HG03442 (cell line): ENCODE results near the gene PANX1.

ENCODE experiments used
- ATAC-seq: cut with Tn5 transposase; IDR thresholded peaks from one replicate; pipeline ENCODE4 v1.9.1; 2021; ENCODE audit warnings: mild to moderate bottlenecking, moderate library complexity; ENCODE audit not compliant: unreplicated experiment

PANX1 gene

GRCh38 chr11:94183886-94184264 lies 55.2 kb downstream of the PANX1 start:
- peak; percentile 80 for ATAC-seq

GRCh38 chr11:94184362-94184761 lies 55.7 kb downstream of the PANX1 start:
- ATAC-seq, result no peak

GRCh38 chr11:94184846-94185245 lies 56.2 kb downstream of the PANX1 start:
- ATAC-seq, result no peak

GRCh38 chr11:94185416-94186084 lies 56.9 kb downstream of the PANX1 start:
- no peak for ATAC-seq

GRCh38 chr11:94186342-94187203 lies 57.9 kb downstream of the PANX1 start:
- no peak for ATAC-seq

- no peak for ATAC-seq
Measured at GRCh38 chr11:94193288-94193687, 64.6 kb downstream of the PANX1 start.

GRCh38 chr11:94194712-94195111 lies 66.1 kb downstream of the PANX1 start:
- no peak for ATAC-seq

GRCh38 chr11:94196363-94196762 lies 67.7 kb downstream of the PANX1 start:
- ATAC-seq, result no peak

GRCh38 chr11:94198718-94199117 lies 70.1 kb downstream of the PANX1 start:
- ATAC-seq, result no peak

- ATAC-seq, result no peak
Measured at GRCh38 chr11:94199136-94200130, 70.8 kb downstream of the PANX1 start.

GRCh38 chr11:94201004-94201465 lies 72.4 kb downstream of the PANX1 start:
- no peak for ATAC-seq

- ATAC-seq, result no peak
Measured at GRCh38 chr11:94203070-94203469, 74.4 kb downstream of the PANX1 start.

- ATAC-seq, result no peak
Measured at GRCh38 chr11:94211261-94211830, 82.7 kb downstream of the PANX1 start.

GRCh38 chr11:94212898-94213297 lies 84.3 kb downstream of the PANX1 start:
- no peak for ATAC-seq

- ATAC-seq, result no peak
Measured at GRCh38 chr11:94217705-94218104, 89.1 kb downstream of the PANX1 start.

GRCh38 chr11:94218372-94218771 lies 89.7 kb downstream of the PANX1 start:
- no peak for ATAC-seq

- no peak for ATAC-seq
Measured at GRCh38 chr11:94219771-94220170, 91.1 kb downstream of the PANX1 start.

- ATAC-seq, result no peak
Measured at GRCh38 chr11:94224078-94224477, 95.4 kb downstream of the PANX1 start.
